Measurements from ENCODE around the gene SETD6. TPM values are rescaled to one million over a fixed set of nuclear protein-coding genes. Genes with fewer than 3 reads are reported as not detected.
"Not testable (repeated sequence)": the region's sequence is repeated elsewhere in the genome, so short reads cannot be mapped to it uniquely, and the experiment has no call there.

SETD6 gene
- total and polyA plus RNA-seq, 4 donors: 18.2 to 49.4 (median 25.4) TPM

- Histone ChIP-seq H3K36me3 (ENCODE audit: control insufficient read depth, insufficient read depth, low read length) (peaks cover 31% of the 10 kb centered on the region), H3K27ac (ENCODE audit: low read depth, low read length) (no peak overlapping the region), H3K4me3 (ENCODE audit: low read depth, low read length) (no peak overlapping the region), H3K9me3 (ENCODE audit: control insufficient read depth, insufficient read depth, low read length) (no peaks in the 10 kb centered on the region), H3K27me3 (ENCODE audit: control insufficient read depth, insufficient read depth, low read length) (no peaks in the 10 kb centered on the region), H3K4me1 (ENCODE audit: control insufficient read depth, insufficient read depth, low read length) (no peaks in the 10 kb centered on the region)
- no peak for DNase-seq (ENCODE audit: low read depth in 4 of 6, low spot score in 6 of 6)
Observed at GRCh38 chr16:58563235-58563634, 47.9 kb downstream of the SETD6 start.

- H3K27me3 ChIP-seq (ENCODE audit: control insufficient read depth, insufficient read depth, low read length): no peaks in the 10 kb centered on the region
Observed at GRCh38 chr16:58563775-58564174, 48.5 kb downstream of the SETD6 start.

GRCh38 chr16:58565697-58566096 is 50.4 kb downstream of the SETD6 start:
- H3K27me3 ChIP-seq (ENCODE audit: control insufficient read depth, insufficient read depth, low read length); H3K27ac ChIP-seq (ENCODE audit: low read depth, low read length); DNase-seq (ENCODE audit: low read depth in 4 of 6, low spot score in 6 of 6); H3K4me1 ChIP-seq (ENCODE audit: control insufficient read depth, insufficient read depth, low read length); H3K4me3 ChIP-seq (ENCODE audit: low read depth, low read length); H3K9me3 ChIP-seq (ENCODE audit: control insufficient read depth, insufficient read depth, low read length): not testable (repeated sequence)
- WGBS (ENCODE audit: insufficient coverage): no CpG with 5 or more reads among the region's 4 CpGs
- H3K36me3 ChIP-seq (ENCODE audit: control insufficient read depth, insufficient read depth, low read length): peaks cover 32% of the 10 kb centered on the region

More at GRCh38 chr16:58563775-58564174, 48.5 kb downstream of the SETD6 start:
- Histone ChIP-seq H3K27ac (ENCODE audit: low read depth, low read length) (no peak overlapping the region), H3K4me1 (ENCODE audit: control insufficient read depth, insufficient read depth, low read length) (no peaks in the 10 kb centered on the region), H3K9me3 (ENCODE audit: control insufficient read depth, insufficient read depth, low read length) (no peaks in the 10 kb centered on the region), H3K36me3 (ENCODE audit: control insufficient read depth, insufficient read depth, low read length) (peaks cover 29% of the 10 kb centered on the region), H3K4me3 (ENCODE audit: low read depth, low read length) (no peak overlapping the region)
- WGBS (ENCODE audit: insufficient coverage): no CpG with 5 or more reads among the region's 4 CpGs
- DNase-seq (ENCODE audit: low read depth in 4 of 6, low spot score in 6 of 6): no peak

Small RNA genes within 50 kb of the gene (small RNA-seq; reads per million reads assigned to genes)
- not detected for gene RNU6-103P (ENCODE audit: low replicate concordance)
- 42.4 reads per million, percentile 97 among the genes with 10 or more reads in this experiment for gene SNORA46 (ENCODE audit: low replicate concordance)
- not detected for gene SNORA50A (ENCODE audit: low replicate concordance)

Other genes starting within 250 kb of the SETD6 start
- not detected for gene PRSS54, start 220.5 kb upstream of the SETD6 start, total RNA-seq
- gene PRSS54, start 220.5 kb upstream of the SETD6 start, polyA plus RNA-seq (ENCODE audit: insufficient read length in 2 of 2): under 1 TPM in 1 of 2 donors, not detected in 1; 0.47 TPM
- 1 to 10 TPM; 7.1 to 9.4 TPM for gene GINS3, start 123.0 kb upstream of the SETD6 start, total RNA-seq
- 10 to 100 TPM; 13.3 to 13.9 TPM for gene GINS3, start 123.0 kb upstream of the SETD6 start, polyA plus RNA-seq (ENCODE audit: insufficient read length in 2 of 2)
- gene NDRG4, start 15.4 kb upstream of the SETD6 start, total RNA-seq: 100 to 1,000 TPM; 128 to 409 TPM
- 100 to 1,000 TPM; 532 to 593 TPM for gene NDRG4, start 15.4 kb upstream of the SETD6 start, polyA plus RNA-seq (ENCODE audit: insufficient read length in 2 of 2)
- 100 to 1,000 TPM; 118 to 139 TPM for gene CNOT1, start 114.3 kb downstream of the SETD6 start, total RNA-seq
- 100 to 1,000 TPM; 105 to 117 TPM for gene CNOT1, start 114.3 kb downstream of the SETD6 start, polyA plus RNA-seq (ENCODE audit: insufficient read length in 2 of 2)
- 10 to 100 TPM; 13.8 to 18.3 TPM for gene SLC38A7, start 169.3 kb downstream of the SETD6 start, total RNA-seq
- 10 to 100 TPM; 19.8 to 26.7 TPM for gene SLC38A7, start 169.3 kb downstream of the SETD6 start, polyA plus RNA-seq (ENCODE audit: insufficient read length in 2 of 2)
- gene GOT2, start 218.8 kb downstream of the SETD6 start, total RNA-seq: 10 to 100 TPM; 58.1 to 88.6 TPM
- gene GOT2, start 218.8 kb downstream of the SETD6 start, polyA plus RNA-seq (ENCODE audit: insufficient read length in 2 of 2): 100 to 1,000 TPM; 127 to 135 TPM

All from spinal cord (tissue), 10 donors.